Thyroid gland (tissue), 4 donors: ENCODE measurements around the gene BACH2.

Source experiments
- POLR2A ChIP-seq, 2 donors: fragments of 450-650 bp; IDR thresholded peaks; one replicate each; pipeline ENCODE4 v1.6.1; 2017; ENCODE audit warnings: antibody characterized with exemption in 2 of 2, mild to moderate bottlenecking in 2 of 2, moderate library complexity in 1 of 2
- TF ChIP-seq, protein P1 (sequence below), 6 experiments: fragments of 200-600 bp in 3 of 6; fragments of 450-650 bp in 3 of 6; sonication (generic) in 3 of 6; IDR thresholded peaks; one replicate each; pipeline ENCODE4 v1.5.1; 2016 to 2019; ENCODE audit warnings: antibody characterized with exemption in 6 of 6, mild to moderate bottlenecking in 2 of 6, inconsistent platforms in 1 of 6, moderate library complexity in 1 of 6

DNA sequence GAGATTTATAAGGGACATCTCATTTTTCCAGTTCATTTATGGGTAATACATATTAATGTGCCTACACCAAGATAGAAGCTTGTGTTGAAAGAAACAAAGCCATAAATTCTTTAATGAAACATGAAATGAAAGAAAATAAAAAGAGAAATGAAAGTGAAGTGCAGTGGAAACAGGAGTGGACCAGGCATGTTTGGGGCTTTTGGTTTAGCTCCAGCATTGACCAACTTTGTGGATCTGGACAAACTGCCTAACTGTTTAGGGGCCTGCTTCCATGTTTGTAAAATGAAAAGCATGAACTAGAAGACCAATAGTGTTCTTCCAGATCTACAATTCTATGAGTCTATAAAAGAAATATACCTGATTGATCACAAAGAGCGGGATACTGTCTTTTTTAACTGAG is 277.4 kb downstream of the BACH2 start:
- TF ChIP-seq, protein P1, sequence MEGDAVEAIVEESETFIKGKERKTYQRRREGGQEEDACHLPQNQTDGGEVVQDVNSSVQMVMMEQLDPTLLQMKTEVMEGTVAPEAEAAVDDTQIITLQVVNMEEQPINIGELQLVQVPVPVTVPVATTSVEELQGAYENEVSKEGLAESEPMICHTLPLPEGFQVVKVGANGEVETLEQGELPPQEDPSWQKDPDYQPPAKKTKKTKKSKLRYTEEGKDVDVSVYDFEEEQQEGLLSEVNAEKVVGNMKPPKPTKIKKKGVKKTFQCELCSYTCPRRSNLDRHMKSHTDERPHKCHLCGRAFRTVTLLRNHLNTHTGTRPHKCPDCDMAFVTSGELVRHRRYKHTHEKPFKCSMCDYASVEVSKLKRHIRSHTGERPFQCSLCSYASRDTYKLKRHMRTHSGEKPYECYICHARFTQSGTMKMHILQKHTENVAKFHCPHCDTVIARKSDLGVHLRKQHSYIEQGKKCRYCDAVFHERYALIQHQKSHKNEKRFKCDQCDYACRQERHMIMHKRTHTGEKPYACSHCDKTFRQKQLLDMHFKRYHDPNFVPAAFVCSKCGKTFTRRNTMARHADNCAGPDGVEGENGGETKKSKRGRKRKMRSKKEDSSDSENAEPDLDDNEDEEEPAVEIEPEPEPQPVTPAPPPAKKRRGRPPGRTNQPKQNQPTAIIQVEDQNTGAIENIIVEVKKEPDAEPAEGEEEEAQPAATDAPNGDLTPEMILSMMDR (IDR thresholded peaks at IDR 0.05), result no peak
- no peak for TF ChIP-seq POLR2A (IDR thresholded peaks at IDR 0.05)
